DOHH2 (cell line): ENCODE measurements around the gene ADGRA1.

Experiments used
- CTCF ChIP-seq: fragments of 200-600 bp; sonication (generic); IDR thresholded peaks from one replicate; pipeline ENCODE4 v1.5.1; 2014; ENCODE audit warnings: antibody characterized with exemption, mild to moderate bottlenecking, low read depth, low read length; ENCODE audit not compliant: poor library complexity, severe bottlenecking
- EZH2phosphoT487 ChIP-seq: fragments of 200-600 bp; sonication (generic); IDR thresholded peaks from 2 replicates; pipeline ENCODE4 v1.6.1; 2017; ENCODE audit warnings: borderline replicate concordance, mild to moderate bottlenecking, antibody characterized with exemption, low read length, moderate library complexity, mixed read lengths

- TF ChIP-seq CTCF (no peak), EZH2phosphoT487 (no peak)
Observed at GRCh38 chr10:133058331-133059092, 29.2 kb upstream of the ADGRA1 start.
